ENCODE results near the gene NUBP1.

- TF ChIP-seq CTCF (conservative IDR thresholded peaks at IDR 0.05) (no peak), ZFX (IDR thresholded peaks at IDR 0.05) (no peak)
Measured at GRCh38 chr16:10812312-10813098, 68.9 kb downstream of the NUBP1 start.
